HFF-Myc (cell line): ENCODE data around the gene CERS3.

Source experiments
- DNase-seq: peaks from one replicate; pipeline ENCODE4 v3.0.0-alpha.2; 2011; ENCODE audit warnings: low read depth; ENCODE audit errors: extremely low read depth
- H3K4me3 ChIP-seq: replicated peaks from 2 replicates; pipeline ENCODE4 v1.5.1; 2011; ENCODE audit warnings: low read depth, mild to moderate bottlenecking, control low read depth, low read length
- TF ChIP-seq, protein P1 (sequence below): IDR thresholded peaks from 2 replicates; pipeline ENCODE4 v1.5.1; 2012; ENCODE audit warnings: mild to moderate bottlenecking, low read depth, low read length, control low read depth; ENCODE audit errors: missing control alignments

Gene CERS3

DNA sequence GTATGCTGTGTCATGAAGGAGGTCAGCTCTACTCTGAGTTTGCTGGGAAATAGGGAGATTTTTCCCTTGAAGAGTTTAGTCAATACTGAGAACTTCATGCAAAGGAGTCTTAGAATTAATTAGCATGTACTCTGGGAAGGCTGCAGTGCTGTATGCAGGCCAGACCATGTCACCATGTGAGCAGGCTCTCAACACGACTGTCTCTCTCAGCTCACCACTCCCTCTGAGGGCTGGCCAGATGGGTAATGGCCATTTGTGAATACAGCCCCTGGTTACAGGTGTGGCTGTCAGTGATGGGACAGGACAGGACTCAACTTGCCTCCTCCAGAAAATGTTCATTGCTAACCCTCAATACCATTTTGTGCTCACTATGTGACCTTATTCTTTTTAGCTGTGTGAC lies 5.1 kb upstream of the CERS3 start:
- no peak overlapping the region for H3K4me3 ChIP-seq
- no peak for DNase-seq
- TF ChIP-seq, protein P1, sequence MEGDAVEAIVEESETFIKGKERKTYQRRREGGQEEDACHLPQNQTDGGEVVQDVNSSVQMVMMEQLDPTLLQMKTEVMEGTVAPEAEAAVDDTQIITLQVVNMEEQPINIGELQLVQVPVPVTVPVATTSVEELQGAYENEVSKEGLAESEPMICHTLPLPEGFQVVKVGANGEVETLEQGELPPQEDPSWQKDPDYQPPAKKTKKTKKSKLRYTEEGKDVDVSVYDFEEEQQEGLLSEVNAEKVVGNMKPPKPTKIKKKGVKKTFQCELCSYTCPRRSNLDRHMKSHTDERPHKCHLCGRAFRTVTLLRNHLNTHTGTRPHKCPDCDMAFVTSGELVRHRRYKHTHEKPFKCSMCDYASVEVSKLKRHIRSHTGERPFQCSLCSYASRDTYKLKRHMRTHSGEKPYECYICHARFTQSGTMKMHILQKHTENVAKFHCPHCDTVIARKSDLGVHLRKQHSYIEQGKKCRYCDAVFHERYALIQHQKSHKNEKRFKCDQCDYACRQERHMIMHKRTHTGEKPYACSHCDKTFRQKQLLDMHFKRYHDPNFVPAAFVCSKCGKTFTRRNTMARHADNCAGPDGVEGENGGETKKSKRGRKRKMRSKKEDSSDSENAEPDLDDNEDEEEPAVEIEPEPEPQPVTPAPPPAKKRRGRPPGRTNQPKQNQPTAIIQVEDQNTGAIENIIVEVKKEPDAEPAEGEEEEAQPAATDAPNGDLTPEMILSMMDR: no peak

DNA sequence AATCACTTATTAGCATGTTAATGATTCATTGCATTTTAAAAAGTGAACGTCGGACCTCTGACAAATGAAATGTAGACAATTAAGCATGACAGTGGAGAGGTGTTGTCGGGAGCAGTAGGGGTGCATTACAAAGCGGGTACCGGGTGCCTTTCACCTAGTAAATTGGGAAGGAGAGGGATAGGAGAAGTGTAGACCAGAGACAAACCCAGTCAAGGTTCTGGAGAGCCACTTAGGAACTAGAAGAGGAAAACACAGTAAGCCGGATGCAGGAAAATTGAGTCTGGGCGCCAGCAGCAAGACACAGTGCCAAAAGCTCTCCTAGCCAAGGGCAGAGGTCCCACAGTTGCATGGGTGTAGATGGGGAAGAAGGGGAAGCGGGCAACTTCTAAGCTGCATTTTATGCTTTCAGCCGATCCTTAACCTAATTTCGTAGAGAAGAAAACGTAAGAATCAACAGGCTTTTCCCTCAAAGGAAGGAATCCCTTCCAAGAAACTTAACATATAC lies 3.1 kb upstream of the CERS3 start:
- TF ChIP-seq, protein P1: no peak
- H3K4me3 ChIP-seq: no peak overlapping the region
- no peak for DNase-seq

DNA sequence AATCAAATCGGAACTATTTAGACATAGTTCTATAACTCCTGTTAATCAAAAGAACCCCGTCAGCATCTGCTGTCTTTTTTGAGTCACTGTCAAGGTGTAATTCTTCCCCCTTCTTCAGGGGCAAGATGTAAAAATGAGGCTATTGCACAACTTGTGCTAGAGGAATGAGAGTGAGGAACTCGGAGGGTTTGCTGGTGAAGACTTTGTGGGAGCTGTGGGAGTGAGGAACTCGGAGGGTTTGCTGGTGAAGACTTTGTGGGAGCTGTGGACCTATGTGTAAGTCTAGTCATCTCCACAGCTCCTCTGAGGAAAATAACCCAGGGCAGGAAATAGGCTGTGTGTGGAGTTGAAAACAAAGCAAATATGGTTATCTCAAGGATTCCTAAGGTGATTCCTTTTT lies 2.5 kb upstream of the CERS3 start:
- TF ChIP-seq, protein P1: no peak
- no peak overlapping the region for H3K4me3 ChIP-seq
- DNase-seq: no peak

DNA sequence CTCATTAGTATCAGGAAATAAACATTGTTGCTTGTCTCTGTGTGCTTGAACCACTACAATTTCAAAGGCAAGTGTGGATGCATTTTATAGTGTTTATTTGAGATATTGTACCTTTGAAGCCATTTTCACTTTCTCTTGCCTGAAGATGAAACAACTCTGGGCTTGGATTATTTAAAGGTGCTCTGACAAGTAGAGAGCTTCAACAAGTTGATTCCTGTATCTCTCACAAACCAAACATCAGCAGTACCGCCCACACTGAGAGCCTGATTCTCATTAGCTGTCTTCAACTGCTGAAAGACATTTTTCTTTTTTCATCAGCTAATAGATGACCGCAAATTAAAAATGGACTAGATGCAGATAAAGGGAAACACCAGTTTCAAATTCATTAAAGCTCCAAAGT lies 806 bp upstream of the CERS3 start:
- TF ChIP-seq, protein P1: no peak
- no peak overlapping the region for H3K4me3 ChIP-seq
- no peak for DNase-seq

DNA sequence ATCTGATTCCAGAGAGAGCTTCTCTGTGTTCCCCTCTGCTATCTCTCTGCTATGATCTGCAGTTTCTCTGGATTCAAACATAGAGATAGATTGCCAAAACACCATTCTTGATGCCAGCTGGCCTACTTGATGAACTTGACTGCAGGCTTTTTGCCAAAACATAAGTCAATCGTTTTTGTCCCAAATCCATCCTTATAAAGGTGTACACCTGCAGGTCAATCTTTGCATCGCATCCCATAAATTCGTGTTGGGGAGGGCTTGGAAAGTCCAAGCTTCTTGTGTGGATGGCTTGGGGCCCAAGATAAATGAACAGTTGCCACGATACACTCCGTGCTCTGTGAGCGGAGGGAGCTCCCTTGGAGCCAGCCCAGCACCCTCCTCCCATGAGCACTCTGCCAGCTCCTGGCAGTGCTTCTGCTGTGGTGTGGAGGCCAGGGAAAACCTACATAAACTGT lies 2.7 kb downstream of the CERS3 start:
- TF ChIP-seq, protein P1: no peak
- no peak for DNase-seq
- H3K4me3 ChIP-seq: no peak overlapping the region

DNA sequence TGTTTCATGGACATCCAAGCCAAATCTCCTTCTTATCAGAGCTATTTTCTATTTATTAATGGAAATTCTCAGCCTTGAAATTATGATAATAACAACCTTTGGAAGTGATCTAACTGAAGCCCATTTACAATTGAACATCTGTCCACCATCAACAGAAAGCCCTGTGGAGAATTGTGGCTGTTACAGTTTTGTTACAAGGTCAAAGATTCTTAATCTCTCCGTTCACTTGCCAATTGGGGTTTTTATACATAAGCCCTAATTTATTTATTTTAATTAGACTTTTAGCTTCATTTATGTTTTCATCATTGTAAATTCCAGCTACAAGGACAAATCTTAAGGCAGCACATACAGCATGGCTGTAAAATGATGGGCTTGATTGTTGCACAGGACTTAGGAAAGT lies 3.3 kb downstream of the CERS3 start:
- H3K4me3 ChIP-seq: no peak overlapping the region
- TF ChIP-seq, protein P1: no peak
- DNase-seq: no peak

DNA sequence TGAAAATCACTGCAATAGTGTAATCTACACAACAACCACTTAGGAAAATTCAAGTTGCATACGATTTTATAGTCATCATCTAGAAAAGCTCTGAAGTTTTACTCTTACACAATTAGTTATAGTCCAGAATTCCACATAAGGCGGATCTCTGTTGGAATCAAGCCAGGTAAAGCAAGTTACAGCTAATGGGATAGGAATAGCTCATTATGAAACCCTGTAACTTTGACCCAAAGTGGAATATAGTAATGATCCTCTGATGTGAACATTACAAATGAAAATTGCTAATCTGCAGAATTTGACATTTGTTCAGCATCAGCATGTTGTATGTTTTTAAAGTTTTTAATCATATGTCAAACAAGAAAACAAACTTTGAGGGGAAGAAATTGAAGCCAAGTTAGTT lies 4.4 kb downstream of the CERS3 start:
- DNase-seq: no peak
- TF ChIP-seq, protein P1: no peak
- H3K4me3 ChIP-seq: no peak overlapping the region
